CD14-positive monocyte (primary cell): ENCODE results near the gene VWC2. TPM values are rescaled to one million over a fixed set of nuclear protein-coding genes. Genes with fewer than 3 reads are reported as not detected.

Experiments
- DNase-seq, 3 donors: peaks; one replicate each; pipeline ENCODE4 v3.0.0-alpha.2; 2011 to 2022
- H2AFZ ChIP-seq: 2 replicates; pipeline ENCODE4 v1.6.0; 2012; ENCODE audit warnings: mild to moderate bottlenecking, low read depth, low read length, inconsistent platforms; ENCODE audit not compliant: insufficient read depth, poor library complexity, severe bottlenecking
- H3K27ac ChIP-seq, 2 donors: 1 replicate in 1 of 2; 2 replicates in 1 of 2; pipeline ENCODE4 v1.5.1; 2012 to 2013; ENCODE audit warnings: low read length in 2 of 2, control low read depth in 1 of 2, inconsistent platforms in 1 of 2, low read depth in 1 of 2, mild to moderate bottlenecking in 1 of 2
- H3K27me3 ChIP-seq, 2 donors: one replicate each; pipeline versions ENCODE4 v1.6.0 to v1.6.1; 2011 to 2013; ENCODE audit warnings: low read length in 2 of 2; ENCODE audit not compliant: control insufficient read depth in 2 of 2, insufficient read depth in 2 of 2
- H3K36me3 ChIP-seq, 2 donors: replicated peaks in 1 of 2; 1 replicate in 1 of 2; 2 replicates in 1 of 2; pipeline versions ENCODE4 v1.5.1 to v1.6.1; 2012 to 2013; ENCODE audit warnings: low read length in 2 of 2, control low read depth in 1 of 2, inconsistent platforms in 1 of 2, mild to moderate bottlenecking in 1 of 2; ENCODE audit not compliant: insufficient read depth in 2 of 2, control insufficient read depth in 1 of 2
- H3K4me1 ChIP-seq, 2 donors: 1 replicate in 1 of 2; 2 replicates in 1 of 2; pipeline versions ENCODE4 v1.5.1 to v1.6.1; 2012 to 2013; ENCODE audit warnings: low read length in 2 of 2, control low read depth in 1 of 2, inconsistent platforms in 1 of 2, mild to moderate bottlenecking in 1 of 2, moderate library complexity in 1 of 2; ENCODE audit not compliant: insufficient read depth in 2 of 2, control insufficient read depth in 1 of 2
- H3K4me2 ChIP-seq: replicated peaks from 2 replicates; pipeline ENCODE3; 2012; ENCODE audit warnings: low read length, moderate library complexity, mild to moderate bottlenecking; ENCODE audit not compliant: poor library complexity, severe bottlenecking; ENCODE audit errors: extremely low read depth
- H3K4me3 ChIP-seq, 3 experiments: fragments of 200-600 bp in 1 of 3; sonication (generic) in 1 of 3; replicated peaks in 1 of 3; 1 replicate in 2 of 3; 2 replicates in 1 of 3; pipeline ENCODE4 v1.5.1; 2011 to 2013; ENCODE audit warnings: low read length in 3 of 3, mild to moderate bottlenecking in 3 of 3, control low read depth in 2 of 3, low read depth in 2 of 3, inconsistent platforms in 1 of 3, moderate library complexity in 1 of 3
- H3K79me2 ChIP-seq: 2 replicates; pipeline ENCODE4 v1.6.0; 2012; ENCODE audit warnings: mild to moderate bottlenecking, control low read depth, inconsistent platforms, low read length, moderate library complexity; ENCODE audit not compliant: insufficient read depth
- H3K9ac ChIP-seq: 2 replicates; pipeline ENCODE4 v1.6.0; 2017; ENCODE audit warnings: low read length, mild to moderate bottlenecking; ENCODE audit not compliant: insufficient read depth, poor library complexity, severe bottlenecking
- H3K9me3 ChIP-seq, 2 donors: replicated peaks in 1 of 2; 1 replicate in 1 of 2; 2 replicates in 1 of 2; pipeline versions ENCODE4 v1.5.1 to v1.6.1; 2012 to 2013; ENCODE audit warnings: low read length in 2 of 2, control low read depth in 1 of 2; ENCODE audit not compliant: control insufficient read depth in 1 of 2, insufficient read depth in 1 of 2
- H4K20me1 ChIP-seq: 2 replicates; pipeline ENCODE4 v1.6.0; 2012; ENCODE audit warnings: mild to moderate bottlenecking, low read length, control low read depth, moderate library complexity; ENCODE audit not compliant: insufficient read depth
- H3K27ac Mint-ChIP-seq, 7 donors: one replicate each; pipeline ENCODE4 v1.8.0; 2020; ENCODE audit warnings: mild to moderate bottlenecking in 7 of 7, mixed read lengths in 7 of 7, moderate library complexity in 6 of 7, inconsistent platforms in 2 of 7
- H3K27me3 Mint-ChIP-seq, 3 donors: one replicate each; pipeline ENCODE4 v1.8.0; 2021 to 2022; ENCODE audit warnings: low read depth in 3 of 3, mild to moderate bottlenecking in 3 of 3, mixed read lengths in 3 of 3, moderate library complexity in 3 of 3, inconsistent platforms in 1 of 3
- H3K36me3 Mint-ChIP-seq, 2 donors: one replicate each; pipeline ENCODE4 v1.8.0; 2020; ENCODE audit warnings: mixed read lengths in 2 of 2, inconsistent platforms in 1 of 2, mild to moderate bottlenecking in 1 of 2
- H3K4me1 Mint-ChIP-seq: one replicate; pipeline ENCODE4 v1.8.0; 2020; ENCODE audit warnings: mild to moderate bottlenecking, mixed read lengths
- H3K4me3 Mint-ChIP-seq, 2 donors: one replicate each; pipeline ENCODE4 v1.8.0; 2020; ENCODE audit warnings: mild to moderate bottlenecking in 2 of 2, mixed read lengths in 2 of 2, moderate library complexity in 1 of 2
- H3K9me3 Mint-ChIP-seq, 7 donors: one replicate each; pipeline ENCODE4 v1.8.0; 2020 to 2022; ENCODE audit warnings: mixed read lengths in 7 of 7, mild to moderate bottlenecking in 6 of 7, moderate library complexity in 6 of 7, inconsistent platforms in 2 of 7
- WGBS: methylation state at CpG from one replicate; pipeline ENCODE4 v1.1.5; 2013; ENCODE audit warnings: missing lambda C conversion rate; ENCODE audit not compliant: insufficient coverage; 5-methylcytosine and 5-hydroxymethylcytosine counted together
- intact Hi-C, 2 donors: fragments of 100-400 bp; cut with micrococcal nuclease; formaldehyde crosslinking; loops; one replicate each; pipeline versions ENCODE4 v1.15.0 to v1.15.1; 2023
- polyA plus RNA-seq, 3 donors: library from polyadenylated mRNA; depleted of rRNA in 1 of 3; unstranded in 2 of 3; stranded (reverse) in 1 of 3; fragments of 300-500 nt in 2 of 3; fragments of >200 nt in 1 of 3; fragmentation: Illumina TruSeq in 2 of 3; gene quantifications; 1 replicate in 2 of 3; 2 replicates in 1 of 3; pipeline ENCODE4 v1.2.3, GENCODE V29; 2012 to 2021
- TF ChIP-seq, protein P1 (sequence below): fragments of 200-600 bp; IDR thresholded peaks from one replicate; pipeline ENCODE4 v1.8.0; 2022; ENCODE audit warnings: antibody characterized with exemption, mild to moderate bottlenecking

The VWC2 gene
- polyA plus RNA-seq, 3 donors = not detected

DNA sequence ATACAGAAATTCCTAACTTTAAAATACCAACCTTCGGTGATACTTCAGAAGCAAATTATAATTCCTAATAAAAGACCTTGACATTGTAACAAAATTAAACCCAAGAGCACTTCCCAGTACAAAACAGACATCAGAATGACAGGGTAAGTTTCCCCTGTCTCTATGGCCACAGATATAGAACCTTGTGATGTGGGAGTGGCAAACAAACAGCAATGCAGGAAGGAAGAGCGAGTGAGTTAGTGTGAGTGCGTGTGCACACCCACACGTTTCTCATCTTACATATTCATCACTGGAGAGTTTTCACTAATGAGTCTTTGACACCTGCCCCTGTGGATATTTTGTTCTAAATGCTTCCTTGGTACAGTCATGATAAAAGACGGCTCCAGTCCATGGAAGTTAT, 72.2 kb downstream of the VWC2 start:
- 100% methylated on average over 1 of the region's 5 CpGs for WGBS
- Histone ChIP-seq H3K4me1 (no peaks in the 10 kb centered on the region), H4K20me1 (no peaks in the 10 kb centered on the region), H3K27ac (no peak overlapping the region), H3K9ac (no peak overlapping the region), H3K4me3 (no peak overlapping the region), H3K27me3 (no peaks in the 10 kb centered on the region), H3K9me3 (no peaks in the 10 kb centered on the region), H3K36me3 (no peaks in the 10 kb centered on the region), H3K79me2 (no peaks in the 10 kb centered on the region), H2AFZ (no peak overlapping the region), H3K4me2 (no peak overlapping the region)
- no peak for DNase-seq
- H3K36me3 Mint-ChIP-seq = no peaks in the 10 kb centered on the region
- intact Hi-C loops = no loop called here
- no peak overlapping the region for H3K27ac Mint-ChIP-seq
- H3K27me3 Mint-ChIP-seq = peaks cover 2 to 4% (median 3%) of the 10 kb centered on the region in 3 donors
- no peaks in the 10 kb centered on the region for H3K4me1 Mint-ChIP-seq
- H3K4me3 Mint-ChIP-seq = no peak overlapping the region
- H3K9me3 Mint-ChIP-seq = no peaks in the 10 kb centered on the region
- TF ChIP-seq, protein P1, sequence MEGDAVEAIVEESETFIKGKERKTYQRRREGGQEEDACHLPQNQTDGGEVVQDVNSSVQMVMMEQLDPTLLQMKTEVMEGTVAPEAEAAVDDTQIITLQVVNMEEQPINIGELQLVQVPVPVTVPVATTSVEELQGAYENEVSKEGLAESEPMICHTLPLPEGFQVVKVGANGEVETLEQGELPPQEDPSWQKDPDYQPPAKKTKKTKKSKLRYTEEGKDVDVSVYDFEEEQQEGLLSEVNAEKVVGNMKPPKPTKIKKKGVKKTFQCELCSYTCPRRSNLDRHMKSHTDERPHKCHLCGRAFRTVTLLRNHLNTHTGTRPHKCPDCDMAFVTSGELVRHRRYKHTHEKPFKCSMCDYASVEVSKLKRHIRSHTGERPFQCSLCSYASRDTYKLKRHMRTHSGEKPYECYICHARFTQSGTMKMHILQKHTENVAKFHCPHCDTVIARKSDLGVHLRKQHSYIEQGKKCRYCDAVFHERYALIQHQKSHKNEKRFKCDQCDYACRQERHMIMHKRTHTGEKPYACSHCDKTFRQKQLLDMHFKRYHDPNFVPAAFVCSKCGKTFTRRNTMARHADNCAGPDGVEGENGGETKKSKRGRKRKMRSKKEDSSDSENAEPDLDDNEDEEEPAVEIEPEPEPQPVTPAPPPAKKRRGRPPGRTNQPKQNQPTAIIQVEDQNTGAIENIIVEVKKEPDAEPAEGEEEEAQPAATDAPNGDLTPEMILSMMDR = no peak

DNA sequence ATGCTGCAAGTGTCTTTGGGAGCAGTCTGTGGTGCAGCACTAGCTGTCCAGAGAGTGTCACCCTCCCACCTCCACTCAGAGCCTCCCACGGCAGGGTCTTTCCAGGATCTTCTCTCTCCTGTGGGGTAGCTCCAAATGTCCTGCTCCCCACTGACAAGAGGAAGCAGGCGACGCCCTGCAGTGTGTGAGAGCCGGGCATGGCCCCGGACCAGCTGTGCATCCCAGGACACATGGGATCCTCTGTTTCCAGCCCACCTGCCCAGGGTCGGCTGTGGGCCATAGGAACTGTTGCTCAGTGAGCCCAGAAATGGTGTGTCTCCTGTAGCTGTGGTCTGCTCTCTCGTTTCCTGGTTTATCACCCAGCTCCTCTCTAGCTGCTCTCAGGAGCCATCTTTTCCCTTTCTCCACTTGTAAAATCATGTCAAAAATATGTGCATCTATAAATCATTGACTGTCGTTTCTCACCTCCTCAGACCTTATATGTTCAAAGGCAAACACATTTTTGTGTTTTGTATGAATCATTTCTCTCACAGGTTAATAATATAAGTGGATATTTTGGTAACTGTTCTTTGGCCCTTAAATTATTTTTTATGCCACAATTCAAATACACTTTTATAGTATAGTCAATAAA, 74.9 kb downstream of the VWC2 start:
- H3K4me1 Mint-ChIP-seq = no peaks in the 10 kb centered on the region
- Histone ChIP-seq H4K20me1 (no peaks in the 10 kb centered on the region), H3K36me3 (no peaks in the 10 kb centered on the region), H3K9ac (no peak overlapping the region), H3K4me2 (no peak overlapping the region), H3K79me2 (no peaks in the 10 kb centered on the region), H2AFZ (no peak overlapping the region), H3K27ac (no peak overlapping the region), H3K27me3 (no peaks in the 10 kb centered on the region), H3K4me1 (no peaks in the 10 kb centered on the region), H3K9me3 (no peaks in the 10 kb centered on the region), H3K4me3 (no peak overlapping the region)
- H3K4me3 Mint-ChIP-seq = no peak overlapping the region
- WGBS = 87% methylated on average over 6 of the region's 8 CpGs
- intact Hi-C loops = no loop called here
- DNase-seq = no peak
- H3K36me3 Mint-ChIP-seq = no peaks in the 10 kb centered on the region
- H3K27me3 Mint-ChIP-seq = peaks cover 2 to 6% (median 3%) of the 10 kb centered on the region in 3 donors
- no peaks in the 10 kb centered on the region for H3K9me3 Mint-ChIP-seq
- no peak overlapping the region for H3K27ac Mint-ChIP-seq
- TF ChIP-seq, protein P1 = no peak
